H9 (cell line): ENCODE measurements around the gene RASA3. TPM values are rescaled to one million over a fixed set of nuclear protein-coding genes. Genes with fewer than 3 reads are reported as not detected.

Source experiments
- DNase-seq: peaks from one replicate; pipeline ENCODE4 v3.0.0-alpha.2; 2017
- H2AFZ ChIP-seq: one replicate; pipeline ENCODE4 v1.6.1; 2013; ENCODE audit warnings: mild to moderate bottlenecking, low read length, control low read depth, moderate library complexity
- H2AK5ac ChIP-seq: 2 replicates; pipeline ENCODE4 v1.6.1; 2013; ENCODE audit warnings: low read length, control low read depth, mixed read lengths; ENCODE audit not compliant: insufficient read length
- H2BK120ac ChIP-seq: one replicate; pipeline ENCODE4 v1.6.1; 2013; ENCODE audit warnings: low read depth, mild to moderate bottlenecking, low read length, control low read depth, inconsistent platforms; ENCODE audit not compliant: poor library complexity, severe bottlenecking
- H2BK12ac ChIP-seq: 2 replicates; pipeline ENCODE4 v1.6.1; 2013; ENCODE audit warnings: low read length, control low read depth, mixed read lengths, low read depth; ENCODE audit not compliant: insufficient read length
- H2BK15ac ChIP-seq: 2 replicates; pipeline ENCODE4 v1.6.1; 2013; ENCODE audit warnings: low read depth, low read length, control low read depth
- H2BK20ac ChIP-seq: one replicate; pipeline ENCODE4 v1.6.1; 2013; ENCODE audit warnings: low read depth, mild to moderate bottlenecking, low read length, control low read depth, inconsistent platforms; ENCODE audit not compliant: poor library complexity, severe bottlenecking
- H2BK5ac ChIP-seq: 2 replicates; pipeline ENCODE4 v1.6.1; 2013; ENCODE audit warnings: low read length, control low read depth, mixed read lengths; ENCODE audit not compliant: insufficient read length
- H3K14ac ChIP-seq: 2 replicates; pipeline ENCODE4 v1.6.1; 2013; ENCODE audit warnings: low read length, control low read depth; ENCODE audit not compliant: insufficient read depth
- H3K18ac ChIP-seq: 2 replicates; pipeline ENCODE4 v1.6.1; 2013; ENCODE audit warnings: low read depth, mild to moderate bottlenecking, mixed read lengths, low read length, control low read depth; ENCODE audit not compliant: insufficient read length
- H3K23ac ChIP-seq: 2 replicates; pipeline ENCODE4 v1.6.1; 2013; ENCODE audit warnings: low read length, control low read depth, mixed read lengths, low read depth; ENCODE audit not compliant: insufficient read length
- H3K23me2 ChIP-seq: 2 replicates; pipeline ENCODE4 v1.6.1; 2013; ENCODE audit warnings: low read depth, mild to moderate bottlenecking, mixed read lengths, low read length, control low read depth; ENCODE audit not compliant: insufficient read length, poor library complexity, severe bottlenecking
- H3K27ac ChIP-seq: 2 replicates; pipeline ENCODE4 v1.5.1; 2013; ENCODE audit warnings: low read length, control low read depth, mixed read lengths, low read depth; ENCODE audit not compliant: insufficient read length
- H3K27me3 ChIP-seq: 2 replicates; pipeline ENCODE4 v1.6.1; 2013; ENCODE audit warnings: low read length, control low read depth, inconsistent platforms; ENCODE audit not compliant: insufficient read depth
- H3K4ac ChIP-seq: 2 replicates; pipeline ENCODE4 v1.6.1; 2013; ENCODE audit warnings: low read depth, mild to moderate bottlenecking, control low read depth, inconsistent platforms, low read length, moderate library complexity
- H3K4me1 ChIP-seq: 2 replicates; pipeline ENCODE4 v1.6.1; 2013; ENCODE audit warnings: low read length, control low read depth, inconsistent platforms; ENCODE audit not compliant: insufficient read depth
- H3K4me2 ChIP-seq: 2 replicates; pipeline ENCODE4 v1.6.1; 2013; ENCODE audit warnings: low read length, control low read depth, mixed read lengths; ENCODE audit not compliant: insufficient read length, insufficient read depth
- H3K56ac ChIP-seq: 2 replicates; pipeline ENCODE4 v1.6.1; 2013; ENCODE audit warnings: low read depth, mild to moderate bottlenecking, mixed read lengths, low read length, control low read depth; ENCODE audit not compliant: insufficient read length
- H3K79me1 ChIP-seq: 2 replicates; pipeline ENCODE4 v1.6.1; 2013; ENCODE audit warnings: low read depth, mild to moderate bottlenecking, moderate library complexity, low read length, control low read depth, inconsistent platforms; ENCODE audit not compliant: insufficient read depth, poor library complexity, severe bottlenecking
- H3K79me2 ChIP-seq: 2 replicates; pipeline ENCODE4 v1.6.1; 2013; ENCODE audit warnings: low read length, control low read depth, inconsistent platforms; ENCODE audit not compliant: insufficient read depth
- H3K9ac ChIP-seq: 2 replicates; pipeline ENCODE4 v1.6.1; 2013; ENCODE audit warnings: low read length, control low read depth, mixed read lengths; ENCODE audit not compliant: insufficient read length; ENCODE audit errors: extremely low read depth
- H3K9me3 ChIP-seq: one replicate; pipeline ENCODE4 v1.6.1; 2013; ENCODE audit warnings: low read depth, low read length, inconsistent platforms; ENCODE audit not compliant: control insufficient read depth
- H3T11ph ChIP-seq: one replicate; pipeline ENCODE4 v1.6.1; 2013; ENCODE audit warnings: mild to moderate bottlenecking, low read length, control low read depth, inconsistent platforms
- H4K20me1 ChIP-seq: one replicate; pipeline ENCODE4 v1.6.1; 2013; ENCODE audit not compliant: control insufficient read depth, insufficient read length, insufficient read depth
- H4K5ac ChIP-seq: 2 replicates; pipeline ENCODE4 v1.6.1; 2013; ENCODE audit warnings: low read depth, mild to moderate bottlenecking, mixed read lengths, low read length, control low read depth; ENCODE audit not compliant: insufficient read length
- H4K8ac ChIP-seq: replicated peaks from 2 replicates; pipeline ENCODE4 v1.6.1; 2013; ENCODE audit warnings: low read length, control low read depth, mixed read lengths, low read depth; ENCODE audit not compliant: insufficient read length
- H4K91ac ChIP-seq: 2 replicates; pipeline ENCODE4 v1.6.1; 2013; ENCODE audit warnings: low read depth, mild to moderate bottlenecking, moderate library complexity, mixed read lengths, low read length, control low read depth; ENCODE audit not compliant: insufficient read length
- H3K27ac Mint-ChIP-seq, 3 experiments: 2 replicates in 2 of 3; 3 replicates in 1 of 3; pipeline ENCODE4 v1.8.0; 2020 to 2021; ENCODE audit warnings: mixed read lengths in 3 of 3, mild to moderate bottlenecking in 1 of 3, moderate library complexity in 1 of 3
- H3K27me3 Mint-ChIP-seq: 2 replicates; pipeline ENCODE4 v1.8.0; 2021; ENCODE audit warnings: low read depth, mild to moderate bottlenecking, moderate library complexity, mixed read lengths
- H3K36me3 Mint-ChIP-seq, 3 experiments: 2 replicates in 2 of 3; 3 replicates in 1 of 3; pipeline ENCODE4 v1.8.0; 2020 to 2021; ENCODE audit warnings: low read depth in 3 of 3, mixed read lengths in 3 of 3; ENCODE audit not compliant: insufficient read depth in 1 of 3
- H3K4me1 Mint-ChIP-seq, 2 experiments: 2 replicates each; pipeline ENCODE4 v1.8.0; 2020; ENCODE audit warnings: mixed read lengths in 2 of 2
- H3K4me3 Mint-ChIP-seq, 2 experiments: 2 replicates in 1 of 2; 3 replicates in 1 of 2; pipeline ENCODE4 v1.8.0; 2020 to 2021; ENCODE audit warnings: mild to moderate bottlenecking in 2 of 2, mixed read lengths in 2 of 2, moderate library complexity in 1 of 2
- H3K9me3 Mint-ChIP-seq, 2 experiments: 2 replicates in 1 of 2; 3 replicates in 1 of 2; pipeline ENCODE4 v1.8.0; 2020; ENCODE audit warnings: mild to moderate bottlenecking in 2 of 2, mixed read lengths in 2 of 2, moderate library complexity in 1 of 2
- CTCF ChIP-seq: fragments of 200-600 bp; sonication (generic); conservative IDR thresholded peaks from 3 replicates; pipeline ENCODE4 v1.8.0; 2021; ENCODE audit warnings: antibody characterized with exemption, mild to moderate bottlenecking
- WGBS: extraction: QIAGEN DNeasy Blood & Tissue Kit; methylation state at CpG from one replicate; pipeline ENCODE4 v1.1.7; 2013; ENCODE audit warnings: missing lambda C conversion rate, low lambda C conversion rate, mixed read lengths; ENCODE audit not compliant: insufficient read length; ENCODE audit errors: extremely low coverage; 5-methylcytosine and 5-hydroxymethylcytosine counted together
- total RNA-seq: library from RNA; stranded (reverse); gene quantifications from 2 replicates; pipeline ENCODE4 v1.2.1, GENCODE V29; 2021

Gene RASA3
- total RNA-seq, 1 experiment from 2014 or later: 12.3 TPM

GRCh38 chr13:114179087-114179658 is 46.8 kb upstream of the RASA3 start, which contains the start of gene CFAP97D2:
TSS of gene CFAP97D2 (plus strand) at chr13:114179257. CDS start at chr13:114179331, 74 bp downstream.
- Mint-ChIP-seq H3K27me3 (peaks cover 12% of the 10 kb centered on the region), H3K36me3 (no peaks in the 10 kb centered on the region), H3K27ac (0 out of 7 replicates have a peak within 1 kb of the TSS, but pooled peaks of 1 of the 3 experiments have one; percentile 14), H3K4me3 (no peak within 1 kb of the TSS), H3K9me3 (no peaks in the 10 kb centered on the region), H3K4me1 (peaks cover 6 to 7% of the 10 kb centered on the region in 2 experiments)
- Histone ChIP-seq H3K56ac (no peak within 1 kb of the TSS), H4K8ac (no peak within 1 kb of the TSS), H3K4ac (no peak within 1 kb of the TSS), H4K20me1 (no peaks in the 10 kb centered on the region), H3K4me2 (no peak within 1 kb of the TSS), H3K9me3 (no peaks in the 10 kb centered on the region), H4K91ac (no peak within 1 kb of the TSS), H2BK12ac (no peak within 1 kb of the TSS), H2AFZ (peak within 1 kb of the TSS; percentile 18), H3K27ac (no peak within 1 kb of the TSS), H2AK5ac (no peak within 1 kb of the TSS), H2BK120ac (no peak within 1 kb of the TSS), H3K23ac (no peak within 1 kb of the TSS), H3K9ac (no peak within 1 kb of the TSS), H3K14ac (no peak within 1 kb of the TSS), H2BK20ac (no peak within 1 kb of the TSS), H2BK15ac (no peak within 1 kb of the TSS), H3K79me2 (no peaks in the 10 kb centered on the region), H3K18ac (no peak within 1 kb of the TSS), H3K79me1 (no peaks in the 10 kb centered on the region), H2BK5ac (no peak within 1 kb of the TSS), H4K5ac (no peak within 1 kb of the TSS), H3K27me3 (no peaks in the 10 kb centered on the region), H3K4me1 (no peaks in the 10 kb centered on the region), H3T11ph (no peak within 1 kb of the TSS), H3K23me2 (no peaks in the 10 kb centered on the region)
- no peak for TF ChIP-seq CTCF
- WGBS: no CpG with 5 or more reads among the region's 13 CpGs
- DNase-seq: no peak
